Fibroblast of pulmonary artery (primary cell): ENCODE measurements around the gene TBATA.

Experiments
- DNase-seq: peaks from one replicate; pipeline ENCODE4 v3.0.0-alpha.2; 2010; ENCODE audit warnings: low read depth
- H3K4me3 ChIP-seq: replicated peaks from 2 replicates; pipeline ENCODE4 v1.5.1; 2011; ENCODE audit warnings: low read depth, mild to moderate bottlenecking, control low read depth, low read length, moderate library complexity
- TF ChIP-seq, protein P1 (sequence below): IDR thresholded peaks from 2 replicates; pipeline ENCODE4 v1.5.1; 2011; ENCODE audit warnings: mild to moderate bottlenecking, control low read depth, low read length, inconsistent platforms; ENCODE audit errors: missing control alignments

Gene TBATA

DNA sequence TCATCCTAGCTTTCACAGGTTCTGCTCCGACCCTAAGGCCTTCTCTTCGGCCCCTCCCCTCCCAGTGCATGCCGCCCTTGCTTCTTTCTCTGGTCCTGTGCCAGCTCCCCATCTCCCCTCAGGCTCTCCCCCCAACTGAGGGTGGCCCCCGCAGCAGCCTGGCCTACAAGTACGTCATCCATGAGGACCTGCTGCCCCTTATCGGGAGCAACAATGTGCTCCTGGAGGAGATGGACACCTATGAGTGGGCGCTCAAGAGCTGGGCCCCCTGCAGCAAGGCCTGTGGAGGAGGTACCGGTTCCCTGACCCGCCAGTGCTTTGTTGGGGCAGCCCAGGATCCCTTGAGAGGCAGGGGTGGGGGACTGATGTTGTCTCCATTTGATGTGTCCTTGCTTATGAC lies 33.8 kb downstream of the TBATA start:
- no peak for DNase-seq
- H3K4me3 ChIP-seq = no peak overlapping the region
- TF ChIP-seq, protein P1, sequence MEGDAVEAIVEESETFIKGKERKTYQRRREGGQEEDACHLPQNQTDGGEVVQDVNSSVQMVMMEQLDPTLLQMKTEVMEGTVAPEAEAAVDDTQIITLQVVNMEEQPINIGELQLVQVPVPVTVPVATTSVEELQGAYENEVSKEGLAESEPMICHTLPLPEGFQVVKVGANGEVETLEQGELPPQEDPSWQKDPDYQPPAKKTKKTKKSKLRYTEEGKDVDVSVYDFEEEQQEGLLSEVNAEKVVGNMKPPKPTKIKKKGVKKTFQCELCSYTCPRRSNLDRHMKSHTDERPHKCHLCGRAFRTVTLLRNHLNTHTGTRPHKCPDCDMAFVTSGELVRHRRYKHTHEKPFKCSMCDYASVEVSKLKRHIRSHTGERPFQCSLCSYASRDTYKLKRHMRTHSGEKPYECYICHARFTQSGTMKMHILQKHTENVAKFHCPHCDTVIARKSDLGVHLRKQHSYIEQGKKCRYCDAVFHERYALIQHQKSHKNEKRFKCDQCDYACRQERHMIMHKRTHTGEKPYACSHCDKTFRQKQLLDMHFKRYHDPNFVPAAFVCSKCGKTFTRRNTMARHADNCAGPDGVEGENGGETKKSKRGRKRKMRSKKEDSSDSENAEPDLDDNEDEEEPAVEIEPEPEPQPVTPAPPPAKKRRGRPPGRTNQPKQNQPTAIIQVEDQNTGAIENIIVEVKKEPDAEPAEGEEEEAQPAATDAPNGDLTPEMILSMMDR = no peak

DNA sequence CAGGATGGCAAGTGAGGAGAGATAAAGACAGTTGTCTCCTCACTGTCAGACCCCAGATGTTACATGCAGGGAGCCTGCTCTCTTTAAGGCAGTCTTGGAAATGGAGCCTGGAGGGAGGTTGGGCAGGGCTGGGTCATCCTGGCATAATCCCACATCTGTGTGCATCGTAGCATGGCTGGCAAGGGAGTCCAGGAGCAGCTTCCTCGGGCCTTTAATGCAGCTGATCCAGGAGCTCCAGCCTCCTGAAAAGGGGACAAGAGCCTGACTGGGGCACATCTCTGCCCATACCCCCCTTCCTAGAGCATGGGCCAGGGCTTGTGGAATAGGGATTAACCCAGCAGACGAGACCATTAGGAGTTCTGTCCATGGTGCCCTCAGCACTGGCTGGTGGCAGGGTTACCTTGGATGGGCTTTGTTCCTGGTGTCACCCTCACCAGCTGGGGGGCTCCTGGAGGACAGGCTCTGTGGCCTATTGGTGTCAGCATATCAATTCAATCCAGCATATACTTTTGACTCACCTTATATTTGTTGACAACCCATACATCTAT lies 34.9 kb downstream of the TBATA start:
- TF ChIP-seq, protein P1 = no peak
- no peak for DNase-seq
- no peak overlapping the region for H3K4me3 ChIP-seq

DNA sequence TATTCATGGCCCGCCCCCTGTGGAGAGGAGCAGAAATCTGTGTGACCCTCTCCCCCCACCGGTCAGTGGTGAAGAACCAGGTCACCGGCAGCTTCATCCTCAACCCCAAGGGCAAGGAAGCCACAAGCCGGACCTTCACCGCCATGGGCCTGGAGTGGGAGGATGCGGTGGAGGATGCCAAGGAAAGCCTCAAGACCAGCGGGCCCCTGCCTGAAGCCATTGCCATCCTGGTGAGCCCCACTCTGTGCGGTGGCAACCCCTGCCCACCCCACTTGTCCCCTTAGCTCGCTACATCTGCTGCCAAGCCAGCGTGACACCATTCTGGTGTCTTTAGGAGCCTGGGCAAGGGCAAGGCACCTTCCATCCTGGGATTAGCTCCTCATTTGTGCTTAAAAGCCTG lies 35.4 kb downstream of the TBATA start:
- TF ChIP-seq, protein P1 = no peak
- DNase-seq = no peak

DNA sequence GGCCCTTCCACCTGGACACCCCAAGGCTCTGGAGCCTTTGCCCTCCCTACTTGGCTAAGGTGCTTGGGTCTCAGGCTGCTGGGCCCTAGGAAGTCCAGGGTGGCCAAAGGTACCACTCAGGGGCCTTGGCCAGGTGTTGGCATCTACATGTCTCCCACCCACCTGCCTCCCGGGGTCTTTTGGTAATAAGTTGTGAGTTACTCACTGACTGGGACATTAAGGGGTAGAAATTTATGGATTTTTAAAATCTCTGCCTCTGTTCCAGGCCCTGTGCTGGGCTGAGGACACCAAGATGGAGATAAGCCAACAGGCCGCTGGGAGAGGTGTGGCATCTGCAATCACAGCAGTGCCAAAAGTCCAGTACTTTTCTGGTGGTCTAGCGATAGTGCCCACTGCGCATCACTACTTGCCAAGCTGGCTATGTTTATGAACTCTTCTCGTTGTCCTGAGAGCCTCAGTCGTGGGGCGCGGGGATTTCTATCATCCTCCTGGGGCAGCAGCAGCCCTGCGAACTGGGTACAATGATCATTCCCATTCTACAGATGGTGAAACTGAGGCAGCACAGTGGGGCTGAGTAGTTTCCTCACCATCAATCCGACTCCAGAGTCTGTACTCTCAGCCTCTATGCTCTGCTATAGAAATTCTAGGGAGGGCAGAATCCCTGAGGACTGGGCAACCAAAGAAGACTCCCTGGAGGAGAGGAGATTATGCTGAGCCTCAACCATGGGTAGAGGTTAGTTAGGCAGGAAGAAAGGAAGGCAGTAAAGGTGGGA lies 36.2 kb downstream of the TBATA start:
- H3K4me3 ChIP-seq = no peak overlapping the region
- TF ChIP-seq, protein P1 = no peak
- no peak for DNase-seq

More for the DNA sequence above, 35.4 kb downstream of the TBATA start:
- no peak overlapping the region for H3K4me3 ChIP-seq

DNA sequence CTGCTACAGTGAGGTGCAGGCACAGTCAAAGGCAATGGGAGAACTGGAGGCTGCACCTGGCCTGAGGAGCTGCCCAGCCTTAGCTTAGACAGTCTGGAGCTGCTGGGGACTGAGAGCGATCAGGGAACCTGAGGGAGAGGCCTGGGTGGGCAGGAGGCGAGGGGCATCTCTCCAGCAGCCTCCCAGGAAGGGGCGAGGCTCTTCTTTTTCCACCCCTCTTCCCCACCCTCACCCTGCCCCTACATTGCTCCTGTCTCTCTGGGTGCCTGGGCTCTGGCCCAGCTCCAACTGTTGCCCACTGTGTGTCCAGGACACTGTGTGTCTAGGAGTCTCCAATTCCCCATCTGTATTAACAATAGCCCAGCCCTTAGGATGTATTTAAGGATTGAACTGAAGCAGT lies 36.9 kb downstream of the TBATA start:
- TF ChIP-seq, protein P1 = no peak
- H3K4me3 ChIP-seq = no peak overlapping the region

DNA sequence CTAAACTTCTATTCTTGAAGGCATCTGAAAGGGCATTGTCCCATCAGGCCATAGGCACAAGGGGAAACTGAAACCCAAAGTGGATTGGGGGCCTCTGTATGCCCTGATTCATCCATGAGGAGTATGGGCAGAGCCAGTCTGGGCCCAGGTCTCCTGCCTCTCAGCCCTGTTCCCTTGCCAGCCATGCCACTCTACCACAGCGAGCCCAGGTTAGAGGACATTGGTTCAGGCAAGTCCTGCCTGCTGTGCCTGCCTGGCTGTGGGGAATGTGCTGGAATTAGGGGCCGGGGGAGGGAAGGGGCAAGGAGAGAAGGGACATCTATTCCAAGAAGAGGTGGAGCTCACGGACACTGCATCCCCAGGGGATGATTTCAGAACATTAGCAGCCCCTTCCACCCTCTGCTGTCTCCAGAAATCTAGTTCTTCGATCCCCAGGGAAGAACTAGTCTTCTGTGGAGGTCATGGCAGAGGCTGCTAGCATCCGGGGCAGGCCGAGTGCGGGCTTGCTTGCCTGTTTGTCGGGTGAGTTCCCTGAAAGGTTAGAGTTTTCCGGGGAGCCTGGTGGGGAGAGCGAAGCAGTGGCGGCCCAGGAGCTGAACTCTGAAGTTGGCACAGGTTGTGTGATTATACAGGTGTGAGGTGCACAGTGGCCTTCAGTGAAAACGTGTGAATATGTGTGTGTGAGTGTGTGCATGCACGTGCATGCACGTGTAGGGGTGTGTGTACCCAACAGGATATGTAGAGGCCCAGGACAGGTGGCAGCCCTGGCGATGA lies 37.8 kb downstream of the TBATA start:
- DNase-seq = no peak
- H3K4me3 ChIP-seq = no peak overlapping the region
- TF ChIP-seq, protein P1 = no peak

More for the DNA sequence above, 36.9 kb downstream of the TBATA start:
- no peak for DNase-seq
